Upper lobe of right lung (tissue), 1 donor: ENCODE measurements around the gene ZNF132. TPM values are rescaled to one million over a fixed set of nuclear protein-coding genes. Genes with fewer than 3 reads are reported as not detected.

ENCODE experiments used
- ATAC-seq: fragments of 200-7000 bp; cut with Tn5 transposase; one replicate; pipeline ENCODE4 v1.9.1; 2020; ENCODE audit warnings: mild to moderate bottlenecking, moderate library complexity
- DNase-seq: peaks from one replicate; pipeline ENCODE4 v3.0.0-alpha.2; 2020
- H3K27ac ChIP-seq: fragments of 200-600 bp; one replicate; pipeline ENCODE4 v1.8.0; 2022
- H3K27me3 ChIP-seq: fragments of 200-600 bp; one replicate; pipeline ENCODE4 v1.8.0; 2022; ENCODE audit warnings: mild to moderate bottlenecking
- H3K36me3 ChIP-seq: fragments of 200-600 bp; one replicate; pipeline ENCODE4 v1.8.0; 2022
- H3K4me1 ChIP-seq: fragments of 200-600 bp; one replicate; pipeline ENCODE4 v1.8.0; 2022
- H3K4me3 ChIP-seq: fragments of 200-600 bp; one replicate; pipeline ENCODE4 v1.8.0; 2022; ENCODE audit warnings: mild to moderate bottlenecking
- H3K9me3 ChIP-seq: fragments of 200-600 bp; one replicate; pipeline ENCODE4 v1.8.0; 2022
- CTCF ChIP-seq: fragments of 200-600 bp; IDR thresholded peaks from one replicate; pipeline ENCODE4 v1.8.0; 2022; ENCODE audit warnings: antibody characterized with exemption
- intact Hi-C: fragments of 100-400 bp; cut with DNase I; formaldehyde crosslinking; loops from one replicate; pipeline ENCODE4 v1.11.0; 2022
- microRNA-seq: library from miRNA; unstranded; fragments of <30 nt; microRNA quantifications from one replicate; pipeline ENCODE4 v1.2.0, GENCODE V29; 2020; ENCODE audit warnings: borderline microRNAs expressed
- total RNA-seq: library from RNA; stranded (reverse); fragmentation: NEBNext Ultra II Directional; extraction: Animal tissue kit (Norgen Biotek cat#: 25700); gene quantifications from one replicate; pipeline ENCODE4 v1.2.1, GENCODE V29; 2021
- donor health status: DM: no; HTN: yes; CAD: no; lungs with severe emphysema.

The ZNF132 gene
- total RNA-seq, 1 donor from 2014 or later, result 5.1 TPM

GRCh38 chr19:58386576-58387337 is 53.2 kb downstream of the ZNF132 start, which contains the start of gene RPS5:
Gene RPS5 (plus strand): TSS chr19:58387269. CDS start chr19:58388138, 869 bp downstream.
- no peaks in the 10 kb centered on the region for H3K9me3 ChIP-seq
- peak within 1 kb of the TSS; percentile 78 for H3K4me3 ChIP-seq
- ATAC-seq (peak; percentile 93), DNase-seq (peak; percentile 96)
- peaks cover 21% of the 10 kb centered on the region for H3K4me1 ChIP-seq
- peak within 1 kb of the TSS; percentile 99 for H3K27ac ChIP-seq
- peaks cover 36% of the 10 kb centered on the region for H3K36me3 ChIP-seq
- H3K27me3 ChIP-seq, result no peaks in the 10 kb centered on the region
- no peak for TF ChIP-seq CTCF
- intact Hi-C loops, result no loop called here

GRCh38 chr19:58385891-58386575 is 53.9 kb downstream of the ZNF132 start:
- no peak for DNase-seq
- Histone ChIP-seq H3K4me3 (peak overlapping the region; percentile 78), H3K9me3 (no peaks in the 10 kb centered on the region), H3K36me3 (peaks cover 29% of the 10 kb centered on the region), H3K4me1 (peaks cover 24% of the 10 kb centered on the region), H3K27me3 (no peaks in the 10 kb centered on the region), H3K27ac (peak overlapping the region; percentile 99)
- intact Hi-C loops, result no loop called here
- no peak for TF ChIP-seq CTCF
- ATAC-seq, result peak; percentile 8

GRCh38 chr19:58385313-58385890 is 54.6 kb downstream of the ZNF132 start:
- TF ChIP-seq CTCF, result no peak
- Histone ChIP-seq H3K27ac (peak overlapping the region; percentile 99), H3K4me3 (peak overlapping the region; percentile 78)

GRCh38 chr19:58382997-58383603 is 56.9 kb downstream of the ZNF132 start:
- Histone ChIP-seq H3K27me3 (no peaks in the 10 kb centered on the region), H3K4me3 (no peak overlapping the region), H3K27ac (no peak overlapping the region), H3K36me3 (peaks cover under 1% of the 10 kb centered on the region), H3K9me3 (no peaks in the 10 kb centered on the region), H3K4me1 (peaks cover 29% of the 10 kb centered on the region)
- DNase-seq (no peak), ATAC-seq (no peak)
- TF ChIP-seq CTCF, result no peak
- intact Hi-C loops, result no loop called here

More at GRCh38 chr19:58385313-58385890, 54.6 kb downstream of the ZNF132 start:
- intact Hi-C loops, result no loop called here
- DNase-seq (no peak), ATAC-seq (no peak)
- Histone ChIP-seq H3K4me1 (peaks cover 24% of the 10 kb centered on the region), H3K27me3 (no peaks in the 10 kb centered on the region), H3K36me3 (peaks cover 22% of the 10 kb centered on the region), H3K9me3 (no peaks in the 10 kb centered on the region)

Small RNAs within 50 kb of the gene (microRNA-seq; reads per million reads assigned to microRNA genes)
- gene MIR4754, result not detected

Other genes with a start within 250 kb of the ZNF132 start
- 27.0 TPM for gene ZNF544, start 211.2 kb downstream of the ZNF132 start, total RNA-seq
- 6.0 TPM for gene ZNF8, start 161.2 kb downstream of the ZNF132 start, total RNA-seq
- 34.8 TPM for gene ERVK3-1, start 134.8 kb downstream of the ZNF132 start, total RNA-seq
- 4.0 TPM for gene ZSCAN22, start 113.2 kb downstream of the ZNF132 start, total RNA-seq
- gene A1BG, start 86.7 kb downstream of the ZNF132 start, total RNA-seq, result 12.7 TPM
- gene ZNF497, start 77.4 kb downstream of the ZNF132 start, total RNA-seq, result 1.4 TPM
- gene ZNF837, start 59.1 kb downstream of the ZNF132 start, total RNA-seq, result 1.6 TPM
- 721 TPM for gene RPS5, start 52.9 kb downstream of the ZNF132 start, total RNA-seq
- 0.55 TPM for gene RNF225, start 44.5 kb downstream of the ZNF132 start, total RNA-seq
- gene ZNF584, start 31.5 kb downstream of the ZNF132 start, total RNA-seq, result 9.5 TPM
- 6.9 TPM for gene ZNF324B, start 11.5 kb upstream of the ZNF132 start, total RNA-seq
- gene ZNF324, start 26.9 kb upstream of the ZNF132 start, total RNA-seq, result 11.7 TPM
- gene ZNF446, start 36.2 kb upstream of the ZNF132 start, total RNA-seq, result 8.8 TPM
- 4.7 TPM for gene SLC27A5, start 71.8 kb upstream of the ZNF132 start, total RNA-seq
- gene ZBTB45, start 79.7 kb upstream of the ZNF132 start, total RNA-seq, result 14.1 TPM
- 199 TPM for gene TRIM28, start 103.9 kb upstream of the ZNF132 start, total RNA-seq
- 96.5 TPM for gene CHMP2A, start 115.0 kb upstream of the ZNF132 start, total RNA-seq
- gene UBE2M, start 118.5 kb upstream of the ZNF132 start, total RNA-seq, result 53.8 TPM
- gene MZF1, start 133.2 kb upstream of the ZNF132 start, total RNA-seq, result 44.3 TPM